GM10248 (cell line): Measurements from ENCODE around the gene DMKN.

Experiments used
- CTCF ChIA-PET: fragments of 300-600 bp; sonication (Branson Sonifier 250); formaldehyde crosslinking; extraction: SDS; loops from one replicate; lab custom pipeline; 2021; ENCODE audit warnings: antibody characterized with exemption; lab: Yijun Ruan, JAX
- POLR2A ChIA-PET: fragments of 350-650 bp; sonication (Branson Sonifier 250); formaldehyde crosslinking; extraction: SDS; loops from one replicate; lab custom pipeline; 2020; ENCODE audit warnings: antibody characterized with exemption; lab: Yijun Ruan, JAX
- DNase-seq: peaks from one replicate; pipeline ENCODE4 v3.0.0; 2012; ENCODE audit errors: extremely low spot score
- TF ChIP-seq, protein P1 (sequence below): IDR thresholded peaks from 2 replicates; pipeline ENCODE4 v1.5.1; 2012; ENCODE audit warnings: mild to moderate bottlenecking, low read depth; ENCODE audit errors: extremely low read depth, missing control alignments, control extremely low read depth

Gene DMKN

DNA sequence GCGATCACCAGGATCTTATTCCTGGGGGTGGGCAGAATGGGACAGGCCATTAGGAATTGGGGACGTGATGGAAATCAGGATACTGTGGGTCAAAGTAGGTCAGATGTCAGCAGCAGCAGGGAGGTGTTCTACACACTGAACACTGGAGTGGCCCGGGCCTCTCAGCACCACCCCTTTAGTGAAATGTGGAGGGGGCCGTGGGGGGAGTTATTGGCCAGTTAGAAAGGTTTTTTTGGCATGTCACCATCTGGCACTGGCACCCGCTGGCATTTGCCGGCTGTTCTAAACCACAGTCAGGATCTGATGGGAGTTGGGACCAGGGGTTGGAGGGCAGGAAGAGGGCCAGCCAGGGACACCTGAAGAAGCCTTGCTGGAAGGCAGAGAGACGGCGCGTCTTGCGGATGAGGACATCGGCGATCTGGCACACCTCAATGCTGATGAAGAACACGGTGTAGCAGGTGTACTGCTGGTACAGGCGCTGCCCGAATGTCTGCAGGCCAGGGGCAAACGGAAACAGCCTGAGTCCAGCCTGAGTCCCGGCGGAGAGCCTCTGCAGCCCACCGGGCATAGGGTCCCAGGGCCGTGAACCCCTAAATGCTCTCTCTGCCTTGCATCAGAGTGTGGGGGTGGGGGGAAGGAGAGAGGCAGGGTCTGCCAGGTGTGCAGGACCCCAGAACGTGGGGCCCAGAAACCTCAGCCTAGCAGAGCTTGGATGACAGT, 37.8 kb upstream of the DMKN start:
- CTCF ChIA-PET, result interaction anchor here (0.8 kb wide), 1 partner anchor 41 kb away, joined by 3 read pairs; no protein-coding TSS in a partner anchor

DNA sequence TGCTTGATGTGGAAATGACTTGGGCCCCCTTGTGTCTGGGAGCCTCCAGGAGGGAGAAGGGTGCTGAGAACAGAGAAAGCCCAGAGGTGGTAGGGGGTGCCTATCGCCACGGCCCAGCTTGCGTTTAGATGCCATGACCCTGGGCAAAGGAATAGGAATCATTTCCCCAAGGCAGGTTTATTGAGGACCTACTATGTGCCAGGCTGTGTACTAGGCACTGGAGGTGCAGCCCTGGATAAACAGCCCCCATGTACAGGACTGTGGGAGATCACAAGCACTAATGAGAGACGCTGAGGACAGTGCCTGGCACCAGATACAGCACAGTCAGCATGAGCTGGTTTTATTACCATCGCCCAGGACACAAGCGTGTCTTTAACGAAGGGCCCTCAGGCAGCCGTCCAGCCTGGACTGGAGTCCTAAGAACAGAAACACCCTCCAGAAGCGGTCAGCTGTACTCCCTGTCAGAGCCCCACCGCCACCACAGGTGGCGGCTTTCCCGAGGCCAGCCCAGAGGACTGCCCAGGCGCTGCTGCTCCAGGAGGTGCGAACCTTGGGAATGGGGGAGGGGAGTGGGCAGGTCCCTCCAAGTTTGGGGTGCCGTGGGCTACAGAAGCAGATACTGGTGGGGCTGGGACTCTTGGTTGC, 36.6 kb upstream of the DMKN start:
- DNase-seq, result no peak
- POLR2A ChIA-PET, result no interaction called here
- TF ChIP-seq, protein P1, sequence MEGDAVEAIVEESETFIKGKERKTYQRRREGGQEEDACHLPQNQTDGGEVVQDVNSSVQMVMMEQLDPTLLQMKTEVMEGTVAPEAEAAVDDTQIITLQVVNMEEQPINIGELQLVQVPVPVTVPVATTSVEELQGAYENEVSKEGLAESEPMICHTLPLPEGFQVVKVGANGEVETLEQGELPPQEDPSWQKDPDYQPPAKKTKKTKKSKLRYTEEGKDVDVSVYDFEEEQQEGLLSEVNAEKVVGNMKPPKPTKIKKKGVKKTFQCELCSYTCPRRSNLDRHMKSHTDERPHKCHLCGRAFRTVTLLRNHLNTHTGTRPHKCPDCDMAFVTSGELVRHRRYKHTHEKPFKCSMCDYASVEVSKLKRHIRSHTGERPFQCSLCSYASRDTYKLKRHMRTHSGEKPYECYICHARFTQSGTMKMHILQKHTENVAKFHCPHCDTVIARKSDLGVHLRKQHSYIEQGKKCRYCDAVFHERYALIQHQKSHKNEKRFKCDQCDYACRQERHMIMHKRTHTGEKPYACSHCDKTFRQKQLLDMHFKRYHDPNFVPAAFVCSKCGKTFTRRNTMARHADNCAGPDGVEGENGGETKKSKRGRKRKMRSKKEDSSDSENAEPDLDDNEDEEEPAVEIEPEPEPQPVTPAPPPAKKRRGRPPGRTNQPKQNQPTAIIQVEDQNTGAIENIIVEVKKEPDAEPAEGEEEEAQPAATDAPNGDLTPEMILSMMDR, result no peak
- CTCF ChIA-PET, result interaction anchor here (0.7 to 4.4 kb wide), 9 partner anchors 8 to 58 kb away, joined by 3 to 49 read pairs (median 14); partner anchors contain the start of genes ATP4A and PMIS2

More for the DNA sequence above, 37.8 kb upstream of the DMKN start:
- POLR2A ChIA-PET, result no interaction called here
- DNase-seq, result no peak
- TF ChIP-seq, protein P1, result no peak

DNA sequence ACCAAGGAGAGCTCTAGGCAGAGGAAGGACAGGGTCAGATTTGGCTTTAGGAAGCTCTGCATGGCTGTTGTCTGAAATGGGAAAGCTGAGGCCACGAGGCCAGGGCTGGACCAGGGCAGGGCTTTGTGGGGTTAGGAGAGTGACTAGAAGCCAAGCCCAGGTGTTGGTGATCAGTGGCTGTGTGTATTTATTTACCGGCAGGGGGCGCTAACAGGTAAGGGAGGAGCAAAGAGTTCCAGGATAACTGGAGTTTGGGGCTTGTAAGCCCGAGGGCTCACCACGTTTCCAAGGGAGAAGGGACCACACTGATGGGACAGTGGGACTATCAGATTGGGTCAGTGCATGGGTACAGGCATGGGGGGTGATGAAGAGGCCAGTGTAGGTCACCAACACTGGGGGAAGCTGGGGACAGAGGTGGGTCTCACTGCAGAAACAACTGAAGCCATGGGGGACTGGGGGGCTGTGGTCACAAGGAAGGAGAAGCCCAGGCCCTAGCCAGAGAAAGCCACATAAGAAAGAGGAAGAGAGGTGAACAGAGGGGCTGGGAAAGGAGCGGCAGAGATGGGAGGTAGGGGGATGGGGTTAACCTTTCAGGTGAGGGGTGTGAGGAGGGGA, 35.8 kb upstream of the DMKN start:
- CTCF ChIA-PET, result interaction anchor here (0.7 to 4.4 kb wide), 29 partner anchors 8 to 383 kb away, joined by 3 to 49 read pairs (median 4); partner anchors contain the start of genes ATP4A, HAUS5 and PMIS2
- DNase-seq, result peak; percentile 81
- POLR2A ChIA-PET, result no interaction called here
- TF ChIP-seq, protein P1, result peak; percentile 84

DNA sequence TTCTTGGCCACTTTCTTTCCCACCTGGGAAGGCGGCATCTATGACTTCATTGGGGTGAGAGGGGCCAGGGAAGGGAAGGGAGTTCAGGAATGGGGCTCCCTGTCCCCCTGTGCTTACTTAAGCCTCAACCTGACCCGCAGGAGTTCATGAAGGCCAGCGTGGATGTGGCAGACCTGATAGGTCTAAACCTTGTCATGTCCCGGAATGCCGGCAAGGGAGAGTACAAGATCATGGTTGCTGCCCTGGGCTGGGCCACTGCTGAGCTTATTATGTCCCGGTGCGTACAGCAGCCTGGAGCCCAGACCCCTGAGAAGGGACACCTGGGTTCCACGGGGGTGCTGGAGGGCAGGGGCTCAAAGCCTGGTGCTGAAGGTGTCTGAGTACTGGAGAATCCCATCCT, 33.1 kb upstream of the DMKN start:
- no peak for DNase-seq
- TF ChIP-seq, protein P1, result no peak
- ChIA-PET CTCF (interaction anchor here (3.2 to 4.4 kb wide), 2 partner anchors 11 to 36 kb away, joined by 14 to 44 read pairs; no protein-coding TSS in a partner anchor), POLR2A (no interaction called here)

DNA sequence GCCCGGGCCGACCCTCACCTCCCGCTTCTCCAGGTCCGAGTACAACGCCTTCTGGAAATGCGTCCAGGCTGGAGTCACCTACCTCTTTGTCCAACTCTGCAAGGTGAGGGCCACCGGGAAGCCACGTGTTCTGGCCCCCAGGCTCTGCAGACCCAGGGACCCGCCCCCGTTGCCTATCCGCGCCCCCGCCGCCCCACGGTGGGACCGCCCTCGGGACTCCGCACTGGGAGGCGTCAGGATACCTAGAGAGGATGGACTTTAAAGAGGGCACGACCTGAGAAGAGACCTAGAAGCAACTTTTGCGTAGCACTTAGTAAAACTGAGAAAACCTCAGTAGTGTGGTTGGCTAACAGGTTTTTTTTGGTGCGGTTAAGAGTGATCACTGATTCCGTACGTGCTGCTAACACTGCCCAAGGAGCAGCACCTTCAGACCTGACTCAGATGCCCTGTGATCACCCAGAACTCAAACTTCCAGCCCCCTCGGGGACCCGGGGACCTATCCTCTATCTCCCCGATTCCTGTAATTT, 32.5 kb upstream of the DMKN start:
- POLR2A ChIA-PET, result no interaction called here
- TF ChIP-seq, protein P1, result no peak
- peak; percentile 76 for DNase-seq
- CTCF ChIA-PET, result interaction anchor here (4.4 kb wide), 1 partner anchor 12 kb away, joined by 44 read pairs; no protein-coding TSS in a partner anchor
